HUES64 (cell line): ENCODE results near the gene RAD21L1.

Experiments
- H3K27ac ChIP-seq: 2 replicates; pipeline ENCODE4 v1.7.0; 2013; ENCODE audit warnings: low read depth, low read length, inconsistent platforms
- H3K27me3 ChIP-seq: 2 replicates; pipeline ENCODE4 v1.6.1; 2013; ENCODE audit warnings: mild to moderate bottlenecking, low read length; ENCODE audit not compliant: insufficient read depth
- H3K36me3 ChIP-seq: 2 replicates; pipeline ENCODE4 v1.6.1; 2013; ENCODE audit warnings: mild to moderate bottlenecking, low read length; ENCODE audit not compliant: insufficient read depth
- H3K4me1 ChIP-seq: 2 replicates; pipeline ENCODE4 v1.6.1; 2013; ENCODE audit warnings: mild to moderate bottlenecking, low read length, moderate library complexity; ENCODE audit not compliant: insufficient read depth
- H3K4me3 ChIP-seq: 2 replicates; pipeline ENCODE4 v1.5.1; 2013; ENCODE audit warnings: mild to moderate bottlenecking, low read length, moderate library complexity
- H3K9ac ChIP-seq: 2 replicates; pipeline ENCODE4 v1.6.1; 2013; ENCODE audit warnings: mild to moderate bottlenecking, low read depth, low read length
- H3K9me3 ChIP-seq: 2 replicates; pipeline ENCODE4 v1.6.1; 2013; ENCODE audit warnings: low read depth, low read length; ENCODE audit not compliant: insufficient read depth
- WGBS: fragments of 150-250, 120-280 bp; methylation state at CpG from one replicate; pipeline ENCODE4 v1.1.7; 2013; ENCODE audit warnings: missing lambda C conversion rate; 5-methylcytosine and 5-hydroxymethylcytosine counted together

RAD21L1 gene

DNA sequence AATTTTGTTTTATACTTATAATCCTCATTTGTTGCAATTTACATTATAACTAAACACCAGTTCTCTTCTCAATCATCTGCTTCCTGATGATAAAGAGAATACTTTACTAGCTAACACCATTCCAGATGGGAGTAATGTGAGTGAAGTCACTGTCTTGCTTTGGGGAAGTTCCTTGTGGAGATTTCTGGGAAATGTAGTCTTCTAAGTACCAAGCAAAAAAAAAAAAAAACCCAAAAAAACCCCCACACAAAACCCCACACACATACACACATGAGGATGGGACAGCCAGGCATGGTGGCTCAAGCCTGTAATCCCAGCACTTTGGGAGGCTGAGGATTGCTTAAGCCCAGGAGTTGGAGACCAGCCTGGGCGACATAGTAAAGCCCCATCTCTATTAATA, 38.0 kb downstream of the RAD21L1 start:
- Histone ChIP-seq H3K4me1 (0 out of 2 replicates have a peak, but pooled peaks cover 7% of the 10 kb centered on the region), H3K27me3 (peaks cover 22% of the 10 kb centered on the region), H3K9me3 (no peaks in the 10 kb centered on the region), H3K27ac (no peak overlapping the region), H3K4me3 (no peak overlapping the region), H3K36me3 (no peaks in the 10 kb centered on the region), H3K9ac (no peak overlapping the region)
- 100% methylated on average over 1 of the region's 1 CpG for WGBS

DNA sequence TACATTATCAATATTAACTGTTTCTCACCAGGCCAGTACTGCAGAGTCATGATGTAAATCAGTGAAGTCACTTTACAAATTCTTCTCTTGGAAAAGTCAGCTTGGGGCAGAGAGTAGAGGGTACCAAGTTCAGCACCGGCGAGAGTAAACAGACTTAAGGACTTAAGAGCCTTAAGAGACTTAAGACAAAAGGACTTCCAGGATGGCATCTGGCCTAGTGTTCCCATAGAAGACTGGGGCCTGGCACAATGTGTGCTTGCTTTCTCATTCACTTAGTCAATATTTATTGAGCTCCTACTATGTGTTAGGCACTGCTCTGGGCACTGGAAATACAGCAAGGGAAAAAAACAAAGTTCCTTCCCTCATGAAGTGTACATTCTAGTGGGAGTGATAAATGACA, 38.9 kb downstream of the RAD21L1 start:
- Histone ChIP-seq H3K4me3 (no peak overlapping the region), H3K9ac (no peak overlapping the region), H3K4me1 (0 out of 2 replicates have a peak, but pooled peaks cover 7% of the 10 kb centered on the region), H3K27me3 (peaks cover 22% of the 10 kb centered on the region), H3K36me3 (no peaks in the 10 kb centered on the region), H3K27ac (no peak overlapping the region), H3K9me3 (no peaks in the 10 kb centered on the region)
- WGBS, result 90% methylated on average over 2 of the region's 2 CpGs

DNA sequence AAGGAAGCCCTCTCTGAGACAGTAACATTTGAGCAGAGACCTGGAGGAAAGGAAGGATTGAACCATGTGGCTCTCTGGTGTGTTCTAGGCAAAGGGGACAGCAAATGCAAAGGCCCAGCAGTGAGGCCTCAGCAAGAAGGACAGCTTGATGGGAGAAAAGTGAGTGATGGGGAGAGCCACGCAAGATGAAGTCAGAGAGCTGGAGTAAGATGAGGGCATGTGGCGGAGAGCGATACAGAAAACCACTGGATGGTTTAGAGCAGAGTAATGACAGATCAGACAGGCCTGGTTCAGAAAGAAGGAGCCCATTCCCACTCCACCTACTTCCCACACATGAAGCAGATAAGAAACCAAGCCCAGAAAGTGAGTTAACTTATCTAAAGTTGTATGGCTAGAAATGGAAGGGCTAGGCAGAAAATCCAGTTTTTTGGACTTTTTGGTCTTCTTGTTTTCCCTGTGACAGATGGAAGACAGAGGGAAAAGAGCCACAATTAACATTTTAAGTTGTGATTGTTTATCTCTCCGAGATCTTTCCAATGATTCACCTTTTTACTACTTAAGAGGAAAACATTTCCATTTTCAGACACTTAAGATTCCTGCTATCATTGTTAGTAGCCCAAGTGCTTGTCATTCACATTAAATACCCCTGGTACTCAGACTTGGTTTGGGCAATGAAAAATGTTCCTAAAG, 39.5 kb downstream of the RAD21L1 start:
- no peak overlapping the region for H3K9ac ChIP-seq
- WGBS, result 90% methylated on average over 4 of the region's 4 CpGs
- no peaks in the 10 kb centered on the region for H3K9me3 ChIP-seq
- peak overlapping the region; percentile 58 for H3K4me3 ChIP-seq
- H3K36me3 ChIP-seq, result no peaks in the 10 kb centered on the region
- peaks cover 21% of the 10 kb centered on the region for H3K27me3 ChIP-seq
- H3K4me1 ChIP-seq, result 0 out of 2 replicates have a peak, but pooled peaks cover 7% of the 10 kb centered on the region
- no peak overlapping the region for H3K27ac ChIP-seq

DNA sequence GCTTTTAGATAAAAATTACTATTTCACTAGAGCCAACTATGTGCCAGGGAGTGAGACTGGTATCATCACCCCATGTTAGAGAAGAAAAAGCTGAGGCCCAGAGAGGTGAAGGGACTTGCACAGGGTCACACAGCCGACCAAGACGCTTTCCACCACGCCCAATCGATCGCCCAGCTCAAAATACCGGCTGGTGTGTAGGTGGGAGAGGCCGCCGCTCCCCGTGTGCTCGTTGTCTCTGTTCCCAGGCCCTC, 40.0 kb downstream of the RAD21L1 start:
- H3K9me3 ChIP-seq, result no peaks in the 10 kb centered on the region
- peaks cover 17% of the 10 kb centered on the region for H3K27me3 ChIP-seq
- WGBS, result 1% methylated on average over 10 of the region's 10 CpGs
- H3K9ac ChIP-seq, result no peak overlapping the region
- no peaks in the 10 kb centered on the region for H3K36me3 ChIP-seq
- 0 out of 2 replicates have a peak, but pooled peaks cover 7% of the 10 kb centered on the region for H3K4me1 ChIP-seq
- H3K27ac ChIP-seq, result no peak overlapping the region
- H3K4me3 ChIP-seq, result peak overlapping the region; percentile 58

DNA sequence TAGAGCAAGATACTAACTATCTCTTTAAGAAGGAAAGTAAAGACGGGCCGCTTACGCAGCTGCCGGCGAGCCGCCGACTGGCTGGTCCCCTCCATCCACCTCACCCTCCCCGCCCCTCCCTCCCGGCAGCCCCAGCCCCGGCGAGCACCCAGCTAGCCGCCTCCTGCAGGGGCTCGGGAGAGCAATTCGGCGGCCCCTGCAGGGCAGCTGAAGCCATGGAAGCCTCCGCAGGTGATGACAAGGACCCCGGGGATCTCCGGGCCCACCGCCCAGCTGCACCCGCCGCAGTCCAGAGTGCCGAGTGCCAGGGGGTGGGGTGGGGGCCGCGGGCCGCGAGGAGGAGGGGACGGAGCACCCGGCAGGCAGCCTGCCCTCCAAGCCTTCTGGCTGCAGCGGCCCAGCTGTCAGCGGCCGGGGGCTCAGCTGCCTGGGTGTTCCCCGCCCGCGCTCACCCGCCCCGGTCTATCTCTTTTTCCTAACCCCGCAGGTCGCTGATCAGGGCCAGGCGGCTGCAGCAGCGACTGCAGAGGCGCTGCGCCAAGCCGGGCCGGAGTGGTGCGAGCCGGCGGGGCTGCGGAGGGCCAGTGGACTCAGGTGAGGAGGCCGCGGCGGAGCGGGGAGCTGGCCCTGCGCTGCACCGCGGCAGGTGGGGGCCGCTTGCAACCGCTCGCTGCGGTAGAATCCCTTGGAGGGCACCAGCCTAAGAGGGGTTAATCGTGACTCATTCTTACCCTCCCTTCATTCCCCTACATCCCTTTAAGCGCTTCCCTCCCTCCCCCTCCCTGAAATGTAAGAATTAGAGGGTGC, 40.5 kb downstream of the RAD21L1 start, which contains the start of gene SNPH:
Gene SNPH (plus strand): TSS at position 128 of the 807 bp plus-strand sequence. CDS start 29,946 bp downstream, outside the sequence.
- Histone ChIP-seq H3K4me1 (0 out of 2 replicates have a peak, but pooled peaks cover 7% of the 10 kb centered on the region), H3K4me3 (peak within 1 kb of the TSS; percentile 58), H3K36me3 (no peaks in the 10 kb centered on the region), H3K27me3 (peaks cover 15% of the 10 kb centered on the region), H3K27ac (no peak within 1 kb of the TSS), H3K9me3 (no peaks in the 10 kb centered on the region), H3K9ac (no peak within 1 kb of the TSS)
- WGBS, result under 1% methylated on average over 59 of the region's 61 CpGs

DNA sequence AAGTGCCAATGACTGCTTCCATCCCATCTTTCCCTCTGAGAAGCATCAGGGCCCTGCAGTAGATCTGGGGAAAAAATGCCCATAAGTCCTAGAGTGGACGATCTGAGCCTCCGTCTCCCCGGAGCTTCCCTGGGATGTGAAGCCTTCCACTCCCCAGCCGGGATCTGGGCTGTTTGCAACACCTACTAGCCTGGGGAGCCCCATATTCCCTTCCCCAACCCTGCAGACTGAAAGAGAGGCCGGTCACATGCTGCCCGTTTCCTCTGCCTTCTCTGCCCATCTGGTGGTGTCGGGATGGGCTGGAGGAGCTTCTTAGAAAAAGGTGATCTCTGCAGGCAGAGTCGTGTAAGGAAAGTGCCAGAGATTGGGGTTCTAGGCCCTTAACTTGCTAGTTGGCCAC, 41.3 kb downstream of the RAD21L1 start:
- H3K4me3 ChIP-seq, result peak overlapping the region; percentile 58
- 40% methylated on average over 8 of the region's 8 CpGs for WGBS
- no peak overlapping the region for H3K27ac ChIP-seq
- peaks cover 15% of the 10 kb centered on the region for H3K27me3 ChIP-seq
- 0 out of 2 replicates have a peak, but pooled peaks cover 7% of the 10 kb centered on the region for H3K4me1 ChIP-seq
- H3K9me3 ChIP-seq, result no peaks in the 10 kb centered on the region
- H3K36me3 ChIP-seq, result no peaks in the 10 kb centered on the region
- H3K9ac ChIP-seq, result no peak overlapping the region

DNA sequence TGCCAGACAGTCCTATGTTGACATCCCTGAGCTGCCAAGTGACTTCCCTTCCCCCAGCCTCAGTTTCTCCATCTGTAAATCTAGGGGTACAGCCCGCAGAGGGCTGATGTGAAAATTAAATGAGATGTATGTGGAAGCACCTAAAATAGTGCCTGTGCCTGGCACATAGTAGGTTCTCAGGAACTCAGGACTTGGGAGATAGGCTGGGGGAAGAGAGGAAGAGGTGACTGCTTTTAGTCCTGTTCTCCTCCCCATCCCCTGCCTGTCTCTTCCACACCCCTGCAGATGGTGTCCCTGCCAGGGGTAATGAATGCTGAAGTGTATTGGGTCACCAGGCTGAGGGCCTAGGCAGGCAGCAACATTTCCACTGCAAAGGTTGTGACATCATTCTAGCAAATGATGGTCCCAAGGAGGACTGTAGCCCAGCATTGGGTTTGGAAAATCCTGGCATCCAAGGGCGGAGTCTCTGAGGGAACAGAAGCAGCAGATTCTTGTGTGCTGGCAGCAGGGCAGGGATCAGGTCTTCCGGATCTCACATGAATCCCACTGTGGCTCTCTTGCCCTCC, 42.0 kb downstream of the RAD21L1 start:
- Histone ChIP-seq H3K9me3 (no peaks in the 10 kb centered on the region), H3K4me1 (0 out of 2 replicates have a peak, but pooled peaks cover 7% of the 10 kb centered on the region), H3K27me3 (peaks cover 15% of the 10 kb centered on the region), H3K4me3 (no peak overlapping the region), H3K27ac (no peak overlapping the region), H3K9ac (no peak overlapping the region), H3K36me3 (no peaks in the 10 kb centered on the region)
- 89% methylated on average over 3 of the region's 3 CpGs for WGBS

DNA sequence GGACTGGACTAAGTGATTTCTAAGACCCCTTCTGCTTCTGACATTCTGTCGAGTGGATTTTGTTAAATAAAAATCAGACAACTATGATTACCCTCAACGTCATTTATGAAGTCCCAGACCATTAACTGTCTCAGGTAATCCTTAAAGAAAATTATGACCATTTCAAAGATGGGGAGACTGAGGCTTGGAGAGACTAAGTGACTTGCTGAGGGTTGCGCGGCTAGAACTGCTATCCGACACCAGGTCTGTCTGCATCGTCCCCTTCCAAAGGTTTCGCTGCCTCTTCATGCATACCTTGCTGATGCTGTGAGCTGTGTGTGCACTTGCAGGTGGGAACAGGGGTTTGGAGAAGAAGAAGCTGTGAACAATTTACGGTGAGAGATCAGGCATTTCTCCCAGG, 43.4 kb downstream of the RAD21L1 start:
- Histone ChIP-seq H3K4me3 (no peak overlapping the region), H3K9ac (no peak overlapping the region), H3K27ac (no peak overlapping the region), H3K27me3 (peaks cover 15% of the 10 kb centered on the region), H3K36me3 (no peaks in the 10 kb centered on the region), H3K4me1 (0 out of 2 replicates have a peak, but pooled peaks cover 7% of the 10 kb centered on the region), H3K9me3 (no peaks in the 10 kb centered on the region)
- WGBS, result 96% methylated on average over 7 of the region's 8 CpGs

DNA sequence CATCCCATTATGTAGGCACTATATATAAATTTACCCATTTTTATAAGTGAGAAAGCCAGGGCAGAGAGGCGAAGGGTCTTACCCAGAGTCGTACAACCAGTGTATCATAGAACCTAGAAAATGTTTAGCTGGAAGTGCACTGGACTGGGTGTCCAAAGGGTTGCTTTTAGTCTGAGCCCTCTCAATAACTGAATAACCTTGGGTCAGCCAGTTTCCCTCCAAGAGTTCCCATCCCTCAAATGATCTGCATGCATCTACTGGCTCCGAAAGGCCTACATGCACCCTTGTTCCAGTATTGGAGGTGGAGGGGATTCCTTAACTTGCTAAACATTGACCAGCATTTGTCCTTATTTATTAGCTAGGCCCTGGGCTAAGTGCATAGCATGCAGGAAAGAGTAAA, 44.0 kb downstream of the RAD21L1 start:
- Histone ChIP-seq H3K27ac (no peak overlapping the region), H3K4me1 (0 out of 2 replicates have a peak, but pooled peaks cover 7% of the 10 kb centered on the region), H3K36me3 (no peaks in the 10 kb centered on the region), H3K4me3 (no peak overlapping the region), H3K9ac (no peak overlapping the region), H3K27me3 (peaks cover 15% of the 10 kb centered on the region), H3K9me3 (no peaks in the 10 kb centered on the region)
- 92% methylated on average over 3 of the region's 3 CpGs for WGBS

DNA sequence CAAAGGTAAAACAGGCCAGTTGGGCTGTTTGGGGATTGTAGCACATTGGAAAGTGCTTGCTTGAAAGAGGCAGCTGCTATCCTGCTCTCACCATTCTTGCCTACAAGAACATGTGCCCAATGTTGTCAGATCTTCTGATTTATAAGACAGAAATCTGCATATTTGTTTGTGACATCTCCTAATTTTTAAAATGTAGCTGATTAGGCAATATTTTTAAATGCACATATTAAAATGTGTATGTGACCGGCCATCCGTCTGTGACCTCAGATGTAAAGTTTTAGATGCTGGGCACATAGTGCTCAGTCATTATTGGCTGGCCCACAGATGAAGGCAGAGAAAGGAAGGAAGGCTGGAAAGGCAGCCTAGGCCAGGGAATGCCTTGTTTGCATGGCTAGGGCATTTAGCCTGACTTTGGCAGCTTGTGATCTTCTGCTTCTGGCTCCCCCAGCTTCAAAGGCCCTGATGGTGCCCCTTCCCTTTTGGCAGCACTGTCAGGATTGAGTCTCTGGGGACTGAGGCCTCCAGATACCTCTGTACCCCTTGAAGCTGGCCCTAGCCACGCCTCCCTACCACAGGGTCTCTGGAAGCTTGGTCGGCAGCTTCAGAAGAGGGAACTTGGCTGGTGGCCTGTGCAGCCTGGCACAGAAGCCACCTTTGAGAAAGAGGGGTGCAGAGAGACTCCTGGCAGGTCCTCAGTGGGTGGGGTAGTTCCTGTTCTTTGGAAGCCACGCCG, 46.7 kb downstream of the RAD21L1 start:
- no peaks in the 10 kb centered on the region for H3K4me1 ChIP-seq
- no peak overlapping the region for H3K9ac ChIP-seq
- H3K36me3 ChIP-seq, result no peaks in the 10 kb centered on the region
- H3K9me3 ChIP-seq, result no peaks in the 10 kb centered on the region
- peaks cover 2% of the 10 kb centered on the region; the same call in 1 of the 2 replicates for H3K27me3 ChIP-seq
- no peak overlapping the region for H3K4me3 ChIP-seq
- 88% methylated on average over 6 of the region's 6 CpGs for WGBS
- H3K27ac ChIP-seq, result no peak overlapping the region
